GM12878 (cell line): ENCODE measurements around the gene MAN2A1. TPM values are rescaled to one million over a fixed set of nuclear protein-coding genes. Genes with fewer than 3 reads are reported as not detected.

Source experiments
- ATAC-seq: fragments of 200-7000 bp; cut with Tn5 transposase; 3 replicates; pipeline ENCODE4 v1.9.1; 2020; ENCODE audit warnings: mild to moderate bottlenecking, moderate library complexity
- BruUV-seq: library from RNA; stranded (reverse); fragments of 400-500 nt; replicated peaks from 2 replicates; lab custom pipeline; 2021; lab: Mats Ljungman, UMichigan
- CTCF ChIA-PET: fragments of 300-600 bp; sonication (Branson Sonifier 250); formaldehyde crosslinking; extraction: SDS; loops from one replicate; lab custom pipeline; 2021; ENCODE audit warnings: inconsistent platforms; lab: Yijun Ruan, JAX
- POLR2A ChIA-PET: fragments of 350-600 bp; formaldehyde crosslinking; extraction: SDS; loops from one replicate; lab custom pipeline; 2021; ENCODE audit warnings: inconsistent platforms; lab: Charles Lee
- RAD21 ChIA-PET: fragments of 300-600 bp; sonication (Branson Sonifier 250); formaldehyde crosslinking; loops from one replicate; lab custom pipeline; 2023; ENCODE audit warnings: antibody characterized with exemption; ENCODE audit not compliant: unreplicated experiment; lab: Charles Lee
- SMC1A ChIA-PET: fragments of 300-600 bp; sonication (Branson Sonifier 250); formaldehyde crosslinking; loops from one replicate; lab custom pipeline; 2023; ENCODE audit not compliant: unreplicated experiment, uncharacterized antibody; lab: Charles Lee
- DNase-seq: peaks from one replicate; pipeline ENCODE4 v3.0.0-alpha.2; 2011; ENCODE audit warnings: low read depth, low spot score
- FAIRE-seq: peaks from 3 replicates; lab custom pipeline; 2011; peaks lifted over from hg19 to GRCh38; lab: Jason Lieb, UNC
- H2AFZ ChIP-seq: 2 replicates; pipeline ENCODE4 v1.6.0; 2011; ENCODE audit warnings: low read depth, low read length, control low read depth; ENCODE audit not compliant: control insufficient read depth
- H3K27ac ChIP-seq: 2 replicates; pipeline ENCODE4 v1.5.1; 2011; ENCODE audit warnings: control low read depth; ENCODE audit not compliant: control insufficient read depth, insufficient read depth
- H3K27me3 ChIP-seq, 2 experiments: replicated peaks in 1 of 2; 2 replicates each; pipeline versions ENCODE4 v1.6.0 to v1.6.1; 2011; ENCODE audit warnings: low read length in 1 of 2; ENCODE audit not compliant: control insufficient read depth in 2 of 2, insufficient read depth in 2 of 2
- H3K36me3 ChIP-seq, 2 experiments: 2 replicates each; pipeline ENCODE4 v1.5.1; 2011; ENCODE audit warnings: low read length in 1 of 2; ENCODE audit not compliant: control insufficient read depth in 2 of 2, insufficient read depth in 2 of 2
- H3K4me1 ChIP-seq: 2 replicates; pipeline ENCODE4 v1.6.1; 2011; ENCODE audit warnings: mild to moderate bottlenecking, low read length, moderate library complexity, mixed read lengths; ENCODE audit not compliant: control insufficient read depth, insufficient read depth
- H3K4me2 ChIP-seq: 2 replicates; pipeline ENCODE4 v1.6.0; 2011; ENCODE audit warnings: control low read depth; ENCODE audit not compliant: control insufficient read depth, insufficient read depth
- H3K4me3 ChIP-seq: fragments of 200-600 bp; sonication (generic); 2 replicates; pipeline ENCODE4 v1.5.1; 2016
- H3K79me2 ChIP-seq: 2 replicates; pipeline ENCODE4 v1.6.0; 2011; ENCODE audit warnings: low read length; ENCODE audit not compliant: control insufficient read depth, insufficient read depth
- H3K9ac ChIP-seq: 2 replicates; pipeline ENCODE4 v1.8.0; 2011; ENCODE audit warnings: low read length, control low read depth, mixed read lengths; ENCODE audit not compliant: control insufficient read depth, insufficient read depth
- H3K9me3 ChIP-seq: replicated peaks from 3 replicates; pipeline ENCODE4 v1.5.1; 2011; ENCODE audit warnings: mild to moderate bottlenecking, low read length; ENCODE audit not compliant: control insufficient read depth, insufficient read depth
- H4K20me1 ChIP-seq: 2 replicates; pipeline ENCODE4 v1.6.0; 2011; ENCODE audit not compliant: control insufficient read depth, insufficient read depth
- BCL3 ChIP-seq: IDR thresholded peaks from 2 replicates; pipeline ENCODE4 v1.6.1; 2011; ENCODE audit warnings: borderline replicate concordance, low read depth, mild to moderate bottlenecking, moderate library complexity, low read length; ENCODE audit not compliant: insufficient read depth, poor library complexity, severe bottlenecking
- MLLT1 ChIP-seq: fragments of 450-650 bp; IDR thresholded peaks from 2 replicates; pipeline ENCODE4 v1.6.1; 2016; ENCODE audit warnings: mild to moderate bottlenecking
- NFYB ChIP-seq: IDR thresholded peaks from 2 replicates; pipeline ENCODE4 v1.6.1; 2011; ENCODE audit warnings: low read depth, mild to moderate bottlenecking, low read length, improper control_type of control experiment, moderate library complexity; ENCODE audit not compliant: insufficient read depth
- POLR2A ChIP-seq: IDR thresholded peaks from 2 replicates; pipeline ENCODE4 v1.6.1; 2011; ENCODE audit warnings: low read depth, mild to moderate bottlenecking, low read length
- ZBTB33 ChIP-seq: fragments of 450-650 bp; IDR thresholded peaks from 2 replicates; pipeline ENCODE4 v1.6.1; 2017; ENCODE audit warnings: mild to moderate bottlenecking
- ZNF207 ChIP-seq: fragments of 450-650 bp; IDR thresholded peaks from 2 replicates; pipeline ENCODE4 v1.6.1; 2014; ENCODE audit warnings: antibody characterized with exemption, mild to moderate bottlenecking, borderline replicate concordance
- ZNF687 ChIP-seq: fragments of 450-650 bp; IDR thresholded peaks from 2 replicates; pipeline ENCODE4 v1.6.1; 2017; ENCODE audit warnings: mild to moderate bottlenecking, moderate library complexity
- WGBS: methylation state at CpG from one replicate; pipeline ENCODE4 v1.1.6; 2016; ENCODE audit warnings: low lambda C conversion rate; ENCODE audit not compliant: insufficient replicate concordance, insufficient coverage; ENCODE audit errors: missing lambda C conversion rate; 5-methylcytosine and 5-hydroxymethylcytosine counted together
- in situ Hi-C: fragments of 300-500 bp; cut with MboI; formaldehyde crosslinking; loops from 9 replicates; pipeline ENCODE4 v1.14.3; 2018; ENCODE audit warnings: mixed read lengths
- intact Hi-C: fragments of 100-400 bp; cut with micrococcal nuclease; formaldehyde crosslinking; loops from one replicate; pipeline ENCODE4 v1.14.2; 2022; ENCODE audit not compliant: unreplicated experiment
- polyA plus RNA-seq, 11 experiments: library from polyadenylated mRNA; depleted of rRNA in 4 of 11; unstranded in 6 of 11; stranded (reverse) in 5 of 11; fragments of >200 nt; fragmentation: Nextera tagmentation in 4 of 11; fragmentation: Illumina TruSeq in 1 of 11; extraction: Ambion mirVana in 4 of 11; extraction: Trizol in 1 of 11; gene quantifications; 1 replicate in 1 of 11; 2 replicates in 10 of 11; pipeline versions ENCODE4 v1.2.1 to v1.2.3, GENCODE V29; 2011 to 2016; ENCODE audit warnings: inconsistent platforms in 2 of 11, missing spikeins in 2 of 11, low read depth in 1 of 11
- total RNA-seq, 4 experiments: library from RNA; depleted of rRNA in 3 of 4; stranded (reverse); fragments of >200 nt in 3 of 4; fragmentation: Illumina TruSeq in 1 of 4; extraction: Trizol in 1 of 4; gene quantifications; 2 replicates each; pipeline versions ENCODE4 v1.2.1 to v1.2.3, GENCODE V29; 2013 to 2021

Gene MAN2A1
- total and polyA plus RNA-seq, 10 of the 15 experiments (the other 5 are each of a cell fraction or from before 2014, with no cell fraction given) = 4.2 to 27.9 (median 10.5) TPM

- SMC1A ChIA-PET = interaction anchor here (1.5 kb wide), 1 partner anchor 11 kb away, joined by 3 read pairs; no protein-coding TSS in a partner anchor
- no peak overlapping the region for H2AFZ ChIP-seq
- CTCF ChIA-PET = no interaction called here
- intact Hi-C loops (no loop called here), in situ Hi-C loops (no loop called here)
- no peaks in the 10 kb centered on the region for H3K4me1 ChIP-seq
- no peaks in the 10 kb centered on the region for H3K27me3 ChIP-seq
- no peak for ATAC-seq
- H3K9ac ChIP-seq = no peak overlapping the region
- TF ChIP-seq NFYB (no peak), ZBTB33 (no peak), BCL3 (no peak), ZNF687 (no peak), POLR2A (no peak), MLLT1 (no peak), ZNF207 (no peak)
- no TSS peak for BruUV-seq
- POLR2A ChIA-PET = no interaction called here
- no peaks in the 10 kb centered on the region for H3K79me2 ChIP-seq
- no peaks in the 10 kb centered on the region; a peak in 2 of 4 replicates for H3K36me3 ChIP-seq
- DNase-seq = no peak
- WGBS = 74% methylated on average over 8 of the region's 8 CpGs
- RAD21 ChIA-PET = no interaction called here
- H3K9me3 ChIP-seq = no peaks in the 10 kb centered on the region
- no peak for FAIRE-seq
- no peak overlapping the region for H3K4me2 ChIP-seq
- H4K20me1 ChIP-seq = no peaks in the 10 kb centered on the region
- no peak overlapping the region for H3K4me3 ChIP-seq
- H3K27ac ChIP-seq = no peak overlapping the region
Observed at GRCh38 chr5:109857405-109858031, 167.8 kb downstream of the MAN2A1 start.
